PFSK-1 (cell line): Measurements from ENCODE around the gene ERC2.

Experiments
- FOXP2 ChIP-seq: optimal IDR thresholded peaks from 2 replicates; pipeline ENCODE3; 2011; ENCODE audit warnings: borderline replicate concordance, control low read depth, inconsistent platforms; ENCODE audit not compliant: insufficient read depth; ENCODE audit errors: extremely low read length, extremely low read depth
- POLR2AphosphoS5 ChIP-seq: IDR thresholded peaks from 2 replicates; pipeline ENCODE4 v1.6.1; 2012; ENCODE audit warnings: low read depth, mild to moderate bottlenecking, control low read depth, low read length, moderate library complexity
- SIN3A ChIP-seq: IDR thresholded peaks from 2 replicates; pipeline ENCODE4 v1.6.1; 2012; ENCODE audit warnings: mild to moderate bottlenecking, low read length, moderate library complexity, borderline replicate concordance; ENCODE audit not compliant: insufficient read depth
- TAF1 ChIP-seq: IDR thresholded peaks from 2 replicates; pipeline ENCODE4 v1.6.1; 2012; ENCODE audit warnings: low read length, control low read depth, borderline replicate concordance; ENCODE audit not compliant: insufficient read depth
- TF ChIP-seq, protein P1 (sequence below), 2 experiments: IDR thresholded peaks; 2 replicates each; pipeline versions ENCODE4 v1.6.1 to v1.8.0; 2011 to 2012; ENCODE audit warnings: low read depth in 2 of 2, low read length in 2 of 2, control low read depth in 1 of 2, inconsistent platforms in 1 of 2, mild to moderate bottlenecking in 1 of 2, moderate library complexity in 1 of 2; ENCODE audit not compliant: insufficient read depth in 1 of 2

ERC2 gene

DNA sequence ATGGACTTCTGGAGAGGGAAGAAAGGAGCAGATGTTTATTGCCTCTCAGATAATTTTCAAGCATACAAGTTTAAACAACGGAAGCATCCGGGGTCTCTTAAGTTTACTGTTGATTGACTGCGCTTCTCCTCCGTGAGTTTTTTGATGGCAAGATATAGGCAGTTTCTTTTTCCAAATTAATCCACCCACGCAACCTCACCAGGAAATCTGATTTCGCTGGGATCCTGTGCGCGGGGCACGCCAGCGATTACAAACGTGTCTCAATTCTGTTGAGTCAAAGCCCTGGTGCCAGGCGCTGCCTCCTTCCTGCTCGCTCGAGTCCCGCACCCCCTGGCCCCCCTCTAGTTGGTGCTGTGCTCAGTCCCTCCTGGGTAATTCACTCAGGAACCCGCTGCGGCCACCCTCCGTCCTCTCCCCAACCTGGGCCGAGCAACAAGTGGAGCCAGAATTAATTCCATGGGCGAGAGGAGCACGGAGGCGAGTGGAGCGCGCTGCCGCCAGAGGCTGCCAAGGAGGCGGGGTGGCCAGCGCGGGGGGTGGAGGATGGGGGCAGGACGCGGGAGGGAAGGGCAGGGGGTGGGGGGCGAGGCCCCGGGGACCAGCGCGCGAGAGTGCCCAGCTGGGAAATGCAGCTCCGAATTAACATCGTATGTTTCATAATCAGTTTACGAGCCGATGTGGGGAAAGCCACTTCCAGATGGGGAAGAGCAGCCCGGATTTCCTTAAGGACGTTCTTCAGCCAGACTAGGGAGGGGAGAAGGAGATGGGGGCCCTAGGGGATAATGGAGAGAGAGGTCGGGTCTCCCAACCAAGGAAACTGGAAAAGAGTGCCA lies 987.1 kb downstream of the ERC2 start:
- TF ChIP-seq FOXP2 (no peak), SIN3A (no peak), TAF1 (no peak), POLR2AphosphoS5 (no peak)
- TF ChIP-seq, protein P1, sequence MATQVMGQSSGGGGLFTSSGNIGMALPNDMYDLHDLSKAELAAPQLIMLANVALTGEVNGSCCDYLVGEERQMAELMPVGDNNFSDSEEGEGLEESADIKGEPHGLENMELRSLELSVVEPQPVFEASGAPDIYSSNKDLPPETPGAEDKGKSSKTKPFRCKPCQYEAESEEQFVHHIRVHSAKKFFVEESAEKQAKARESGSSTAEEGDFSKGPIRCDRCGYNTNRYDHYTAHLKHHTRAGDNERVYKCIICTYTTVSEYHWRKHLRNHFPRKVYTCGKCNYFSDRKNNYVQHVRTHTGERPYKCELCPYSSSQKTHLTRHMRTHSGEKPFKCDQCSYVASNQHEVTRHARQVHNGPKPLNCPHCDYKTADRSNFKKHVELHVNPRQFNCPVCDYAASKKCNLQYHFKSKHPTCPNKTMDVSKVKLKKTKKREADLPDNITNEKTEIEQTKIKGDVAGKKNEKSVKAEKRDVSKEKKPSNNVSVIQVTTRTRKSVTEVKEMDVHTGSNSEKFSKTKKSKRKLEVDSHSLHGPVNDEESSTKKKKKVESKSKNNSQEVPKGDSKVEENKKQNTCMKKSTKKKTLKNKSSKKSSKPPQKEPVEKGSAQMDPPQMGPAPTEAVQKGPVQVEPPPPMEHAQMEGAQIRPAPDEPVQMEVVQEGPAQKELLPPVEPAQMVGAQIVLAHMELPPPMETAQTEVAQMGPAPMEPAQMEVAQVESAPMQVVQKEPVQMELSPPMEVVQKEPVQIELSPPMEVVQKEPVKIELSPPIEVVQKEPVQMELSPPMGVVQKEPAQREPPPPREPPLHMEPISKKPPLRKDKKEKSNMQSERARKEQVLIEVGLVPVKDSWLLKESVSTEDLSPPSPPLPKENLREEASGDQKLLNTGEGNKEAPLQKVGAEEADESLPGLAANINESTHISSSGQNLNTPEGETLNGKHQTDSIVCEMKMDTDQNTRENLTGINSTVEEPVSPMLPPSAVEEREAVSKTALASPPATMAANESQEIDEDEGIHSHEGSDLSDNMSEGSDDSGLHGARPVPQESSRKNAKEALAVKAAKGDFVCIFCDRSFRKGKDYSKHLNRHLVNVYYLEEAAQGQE (IDR thresholded peaks at IDR 0.05; ENCODE audit: insufficient read depth in 1 of 2, low read depth in 2 of 2, low read length in 2 of 2), result no peak

DNA sequence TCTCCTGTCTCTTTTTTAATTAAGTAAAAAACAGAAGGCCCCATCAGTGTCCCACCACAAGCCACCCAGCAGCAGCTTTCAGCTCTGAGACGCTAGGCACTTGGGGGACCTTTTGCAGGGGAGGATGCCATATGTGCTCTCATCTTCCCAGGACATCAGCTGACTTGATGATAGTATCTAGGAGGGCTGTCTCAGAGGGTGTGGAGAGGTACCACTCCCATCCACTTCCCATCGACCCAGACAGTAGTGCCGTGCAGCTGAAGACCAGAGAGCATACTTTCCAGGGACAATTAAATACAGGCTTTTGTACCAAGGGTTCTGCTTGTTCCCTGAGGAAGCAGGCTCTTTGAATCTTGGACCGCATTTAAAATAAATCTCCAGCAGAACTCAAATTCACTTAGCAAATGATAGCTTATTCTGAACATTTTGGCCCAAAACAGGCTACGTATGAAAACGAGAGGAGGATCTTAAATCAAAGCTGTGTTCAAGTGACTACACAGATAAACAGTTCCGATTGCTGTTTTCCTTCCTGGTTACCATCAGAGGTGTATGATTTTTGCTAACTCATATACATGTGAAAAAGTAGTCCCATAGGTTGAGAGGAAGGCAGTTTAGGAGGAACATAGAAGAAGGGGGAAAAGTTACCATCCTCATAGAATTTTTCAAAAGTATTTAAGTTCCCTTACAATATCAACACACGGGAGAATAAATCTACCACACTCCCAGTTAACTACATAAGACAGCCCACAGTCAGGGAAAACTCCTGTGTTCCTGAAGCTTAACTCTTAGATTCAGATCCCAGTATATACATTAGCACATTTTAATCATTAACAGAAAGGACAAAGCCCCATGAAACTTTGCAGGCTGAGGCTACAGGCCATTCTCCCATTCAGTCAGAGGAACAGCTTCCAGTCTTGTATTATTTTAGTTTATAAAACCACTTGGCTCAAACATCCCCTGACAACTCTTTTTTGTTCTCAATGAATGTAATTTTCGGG lies 990.7 kb downstream of the ERC2 start:
- no peak for TF ChIP-seq FOXP2
- TF ChIP-seq, protein P1 (IDR thresholded peaks at IDR 0.05; ENCODE audit: insufficient read depth in 1 of 2, low read depth in 2 of 2, low read length in 2 of 2), result no peak

DNA sequence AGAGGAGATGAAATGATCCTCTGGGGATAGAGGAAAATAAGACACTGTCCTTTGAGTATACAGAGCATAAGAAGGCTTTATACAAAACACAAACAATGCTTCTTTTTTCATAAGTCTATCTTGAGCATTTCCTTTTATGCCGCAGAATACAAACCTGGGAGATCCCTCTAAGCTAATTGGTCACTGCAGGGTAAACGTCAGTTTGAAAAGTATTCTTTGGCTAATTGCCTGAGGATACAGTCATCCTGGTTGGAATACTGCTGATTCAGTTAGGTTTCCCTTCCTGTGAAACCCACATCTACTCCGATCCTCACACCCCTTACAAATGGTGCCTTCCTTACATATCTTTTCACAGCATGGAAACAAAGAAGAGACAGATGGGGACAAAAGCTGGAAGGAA lies 991.8 kb downstream of the ERC2 start:
- TF ChIP-seq, protein P1 (IDR thresholded peaks at IDR 0.05; ENCODE audit: insufficient read depth in 1 of 2, low read depth in 2 of 2, low read length in 2 of 2), result no peak
- TF ChIP-seq TAF1 (no peak), SIN3A (no peak), FOXP2 (no peak), POLR2AphosphoS5 (no peak)

DNA sequence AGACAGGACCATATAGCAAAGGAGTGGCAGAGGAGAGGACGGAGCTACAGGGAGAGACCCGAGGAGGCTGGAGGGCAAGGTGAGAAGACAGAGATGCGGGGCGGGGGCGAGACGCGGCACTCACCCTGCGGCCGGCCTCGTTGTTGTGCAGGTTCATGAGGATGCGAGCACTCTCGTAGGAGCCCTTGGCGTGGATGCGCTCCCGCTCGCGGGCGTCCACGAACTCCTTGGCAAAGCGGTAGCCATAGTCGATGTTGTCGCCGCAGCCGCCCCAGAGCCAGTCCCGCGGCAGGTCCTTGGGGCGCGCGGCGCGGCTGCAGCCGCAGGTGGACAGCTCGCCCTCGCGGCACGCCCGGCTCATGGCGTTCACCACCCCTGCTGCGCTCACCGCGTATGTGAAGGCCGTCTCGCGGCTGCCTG lies 994.0 kb downstream of the ERC2 start:
- TF ChIP-seq TAF1, result no peak

DNA sequence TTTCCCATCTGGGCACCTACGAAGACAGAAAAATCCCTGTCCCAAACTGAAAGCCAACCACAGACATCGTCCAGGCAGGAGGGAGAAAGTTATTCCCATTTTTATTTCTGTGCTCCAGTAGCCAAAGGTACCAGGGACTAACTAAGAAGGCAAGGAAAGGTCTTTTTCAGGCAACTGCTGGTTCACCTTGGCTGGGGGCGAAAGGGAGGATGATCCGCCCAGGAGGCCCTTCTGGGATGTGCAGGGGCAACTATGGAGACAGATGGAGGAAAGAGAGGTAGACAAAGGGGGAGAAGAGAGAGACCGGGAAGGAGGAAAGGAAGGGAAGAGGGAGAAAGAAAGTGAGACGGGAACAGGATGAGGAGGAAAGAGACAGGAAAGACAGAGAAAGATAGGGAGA lies 994.5 kb downstream of the ERC2 start:
- TF ChIP-seq TAF1 (no peak), FOXP2 (no peak), SIN3A (no peak), POLR2AphosphoS5 (no peak)
- TF ChIP-seq, protein P1 (IDR thresholded peaks at IDR 0.05; ENCODE audit: insufficient read depth in 1 of 2, low read depth in 2 of 2, low read length in 2 of 2), result no peak
